HFFc6 (cell line): Measurements from ENCODE around the gene GPR12. TPM values are rescaled to one million over a fixed set of nuclear protein-coding genes. Genes with fewer than 3 reads are reported as not detected.
A peak's percentile ranks its signal among the peaks of the same experiment; 100 is the strongest.

Experiments
- DNase-seq: peaks from one replicate; pipeline ENCODE4 v3.0.0-alpha.2; 2018
- H3K27ac Mint-ChIP-seq: 2 replicates; pipeline ENCODE4 v1.8.0; 2020; ENCODE audit warnings: mild to moderate bottlenecking, mixed read lengths
- H3K27me3 Mint-ChIP-seq: 2 replicates; pipeline ENCODE4 v1.8.0; 2021; ENCODE audit warnings: mild to moderate bottlenecking, moderate library complexity, mixed read lengths; ENCODE audit not compliant: insufficient read depth
- H3K36me3 Mint-ChIP-seq: 2 replicates; pipeline ENCODE4 v1.8.0; 2021; ENCODE audit warnings: low read depth, mixed read lengths
- H3K4me1 Mint-ChIP-seq: 2 replicates; pipeline ENCODE4 v1.8.0; 2020; ENCODE audit warnings: low read depth, mixed read lengths
- H3K4me3 Mint-ChIP-seq: 2 replicates; pipeline ENCODE4 v1.8.0; 2020; ENCODE audit warnings: mild to moderate bottlenecking, moderate library complexity, mixed read lengths
- H3K9me3 Mint-ChIP-seq: 2 replicates; pipeline ENCODE4 v1.8.0; 2020; ENCODE audit warnings: mild to moderate bottlenecking, mixed read lengths
- total RNA-seq, 6 experiments: library from RNA; stranded (reverse); fragmentation: NEBNext Ultra II Directional; extraction: Animal tissue kit (Norgen Biotek cat#: 25700); gene quantifications; 2 replicates in 1 of 6; 3 replicates in 5 of 6; pipeline ENCODE4 v1.2.3, GENCODE V29; 2021
- TF ChIP-seq, protein P1 (sequence below): fragments of 200-600 bp; sonication (generic); IDR thresholded peaks from 2 replicates; pipeline ENCODE4 v1.5.0; 2021; ENCODE audit warnings: antibody characterized with exemption, mild to moderate bottlenecking

The GPR12 gene
- total RNA-seq, 6 experiments from 2014 or later: not detected

GRCh38 chr13:26709461-26709860 lies 51.1 kb downstream of the GPR12 start:
- no peak for DNase-seq
- H3K9me3 Mint-ChIP-seq: peaks cover 7% of the 10 kb centered on the region; the same call in 1 of the 2 replicates
- H3K4me1 Mint-ChIP-seq: no peaks in the 10 kb centered on the region
- TF ChIP-seq, protein P1, sequence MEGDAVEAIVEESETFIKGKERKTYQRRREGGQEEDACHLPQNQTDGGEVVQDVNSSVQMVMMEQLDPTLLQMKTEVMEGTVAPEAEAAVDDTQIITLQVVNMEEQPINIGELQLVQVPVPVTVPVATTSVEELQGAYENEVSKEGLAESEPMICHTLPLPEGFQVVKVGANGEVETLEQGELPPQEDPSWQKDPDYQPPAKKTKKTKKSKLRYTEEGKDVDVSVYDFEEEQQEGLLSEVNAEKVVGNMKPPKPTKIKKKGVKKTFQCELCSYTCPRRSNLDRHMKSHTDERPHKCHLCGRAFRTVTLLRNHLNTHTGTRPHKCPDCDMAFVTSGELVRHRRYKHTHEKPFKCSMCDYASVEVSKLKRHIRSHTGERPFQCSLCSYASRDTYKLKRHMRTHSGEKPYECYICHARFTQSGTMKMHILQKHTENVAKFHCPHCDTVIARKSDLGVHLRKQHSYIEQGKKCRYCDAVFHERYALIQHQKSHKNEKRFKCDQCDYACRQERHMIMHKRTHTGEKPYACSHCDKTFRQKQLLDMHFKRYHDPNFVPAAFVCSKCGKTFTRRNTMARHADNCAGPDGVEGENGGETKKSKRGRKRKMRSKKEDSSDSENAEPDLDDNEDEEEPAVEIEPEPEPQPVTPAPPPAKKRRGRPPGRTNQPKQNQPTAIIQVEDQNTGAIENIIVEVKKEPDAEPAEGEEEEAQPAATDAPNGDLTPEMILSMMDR: no peak
- H3K4me3 Mint-ChIP-seq: no peak overlapping the region
- peaks cover 28% of the 10 kb centered on the region for H3K27me3 Mint-ChIP-seq
- H3K36me3 Mint-ChIP-seq: no peaks in the 10 kb centered on the region
- no peak overlapping the region for H3K27ac Mint-ChIP-seq

- Mint-ChIP-seq H3K27ac (no peak overlapping the region), H3K4me3 (no peak overlapping the region), H3K4me1 (no peaks in the 10 kb centered on the region), H3K27me3 (peaks cover 25% of the 10 kb centered on the region), H3K36me3 (no peaks in the 10 kb centered on the region), H3K9me3 (peaks cover 7% of the 10 kb centered on the region; the same call in 1 of the 2 replicates)
- TF ChIP-seq, protein P1: peak; percentile 34; the same call in 1 of the 2 replicates
- DNase-seq: no peak
Observed at GRCh38 chr13:26708007-26708297, 52.6 kb downstream of the GPR12 start.

GRCh38 chr13:26707122-26708006 lies 53.2 kb downstream of the GPR12 start:
- H3K4me3 Mint-ChIP-seq: no peak overlapping the region
- peak; percentile 43 for DNase-seq
- H3K4me1 Mint-ChIP-seq: no peaks in the 10 kb centered on the region
- H3K9me3 Mint-ChIP-seq: peaks cover 3% of the 10 kb centered on the region; the same call in 1 of the 2 replicates
- no peak overlapping the region for H3K27ac Mint-ChIP-seq
- H3K36me3 Mint-ChIP-seq: no peaks in the 10 kb centered on the region
- H3K27me3 Mint-ChIP-seq: peaks cover 24% of the 10 kb centered on the region
- TF ChIP-seq, protein P1: peak; percentile 76

DNA sequence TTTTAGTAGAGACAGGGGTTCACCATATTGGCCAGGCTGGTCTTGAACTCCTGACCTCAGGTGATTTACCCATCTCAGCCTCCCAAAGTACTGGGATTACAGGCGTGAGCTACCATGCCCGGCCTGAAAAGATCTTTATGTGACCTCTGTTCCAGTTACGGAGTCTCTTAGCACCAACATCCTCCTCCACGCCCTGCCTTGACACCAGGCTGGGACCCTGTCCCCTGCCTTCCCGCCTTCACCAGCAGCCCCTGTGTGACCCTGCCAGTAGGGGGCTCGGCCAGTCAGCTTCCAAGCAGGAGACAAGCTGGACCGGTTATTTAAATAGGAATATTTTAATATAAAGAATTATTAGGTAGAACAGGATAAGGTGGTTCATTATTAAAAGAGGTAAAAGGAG lies 54.2 kb downstream of the GPR12 start:
- H3K36me3 Mint-ChIP-seq: no peaks in the 10 kb centered on the region
- H3K4me1 Mint-ChIP-seq: no peaks in the 10 kb centered on the region
- no peak overlapping the region for H3K4me3 Mint-ChIP-seq
- no peaks in the 10 kb centered on the region for H3K9me3 Mint-ChIP-seq
- no peak for DNase-seq
- H3K27ac Mint-ChIP-seq: no peak overlapping the region
- TF ChIP-seq, protein P1: 0 out of 2 replicates have a peak, but pooled peaks have one; percentile 29
- H3K27me3 Mint-ChIP-seq: peaks cover 24% of the 10 kb centered on the region

GRCh38 chr13:26705536-26705935 lies 55.0 kb downstream of the GPR12 start:
- H3K4me1 Mint-ChIP-seq: no peaks in the 10 kb centered on the region
- no peak overlapping the region for H3K27ac Mint-ChIP-seq
- H3K27me3 Mint-ChIP-seq: peaks cover 19% of the 10 kb centered on the region
- no peaks in the 10 kb centered on the region for H3K36me3 Mint-ChIP-seq
- no peak overlapping the region for H3K4me3 Mint-ChIP-seq
- H3K9me3 Mint-ChIP-seq: no peaks in the 10 kb centered on the region
- TF ChIP-seq, protein P1: no peak
- DNase-seq: no peak

Other genes with a start within 250 kb of the GPR12 start
- 10 to 100 TPM; 26.4 to 32.9 (median 28.2) TPM for gene WASF3, start 203.1 kb downstream of the GPR12 start, total RNA-seq